Measurements from ENCODE around the gene AAK1.

GRCh38 chr2:69604836-69605235 is 38.7 kb downstream of the AAK1 start:
- TF ChIP-seq CTCF (IDR thresholded peaks at IDR 0.05 in 2 of 3, conservative IDR thresholded peaks at IDR 0.05 in 1 of 3; ENCODE audit: control insufficient read depth in 2 of 3, extremely low read depth in 1 of 3, insufficient read depth in 1 of 3, low read depth in 3 of 3, low read length in 3 of 3) (no peak), BCL11A (IDR thresholded peaks at IDR 0.05; ENCODE audit: low read depth, low read length) (no peak), SUZ12 (IDR thresholded peaks at IDR 0.05; ENCODE audit: unreplicated experiment) (no peak), USF2 (IDR thresholded peaks at IDR 0.05; ENCODE audit: borderline replicate concordance, low read depth, low read length) (no peak)
- TF ChIP-seq, protein P1, sequence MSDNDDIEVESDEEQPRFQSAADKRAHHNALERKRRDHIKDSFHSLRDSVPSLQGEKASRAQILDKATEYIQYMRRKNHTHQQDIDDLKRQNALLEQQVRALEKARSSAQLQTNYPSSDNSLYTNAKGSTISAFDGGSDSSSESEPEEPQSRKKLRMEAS (IDR thresholded peaks at IDR 0.05; ENCODE audit: low read depth, low read length), result no peak

Data from GM12878 (cell line).